BJ (cell line): ENCODE results near the gene MYH9. TPM values are rescaled to one million over a fixed set of nuclear protein-coding genes. Genes with fewer than 3 reads are reported as not detected.
"Not testable (repeated sequence)": the region's sequence is repeated elsewhere in the genome, so short reads cannot be mapped to it uniquely, and the experiment has no call there.

Source experiments
- CTCF ChIA-PET: fragments of 350-600 bp; formaldehyde crosslinking; extraction: SDS; loops from one replicate; lab custom pipeline; 2021; ENCODE audit warnings: antibody characterized with exemption, inconsistent platforms; lab: Yijun Ruan, JAX
- POLR2A ChIA-PET: fragments of 300-600 bp; sonication (Branson Sonifier 250); formaldehyde crosslinking; extraction: SDS; loops from one replicate; lab custom pipeline; 2021; ENCODE audit warnings: antibody characterized with exemption; lab: Charles Lee
- DNase-seq: peaks from one replicate; pipeline ENCODE4 v3.0.0-alpha.2; 2011; ENCODE audit warnings: low read depth
- H3K27me3 ChIP-seq: 2 replicates; pipeline ENCODE4 v1.6.0; 2011; ENCODE audit warnings: low read length; ENCODE audit not compliant: control insufficient read depth, insufficient read depth
- H3K36me3 ChIP-seq: 2 replicates; pipeline ENCODE4 v1.5.1; 2011; ENCODE audit warnings: low read length; ENCODE audit not compliant: control insufficient read depth, insufficient read depth
- H3K4me3 ChIP-seq: 2 replicates; pipeline ENCODE4 v1.5.1; 2011; ENCODE audit warnings: low read depth, mild to moderate bottlenecking, control low read depth, low read length
- CTCF ChIP-seq: IDR thresholded peaks from 2 replicates; pipeline ENCODE4 v1.5.1; 2011; ENCODE audit warnings: low read depth, mild to moderate bottlenecking, control low read depth, inconsistent platforms, low read length, moderate library complexity; ENCODE audit not compliant: insufficient read depth
- polyA plus RNA-seq: library from polyadenylated mRNA; depleted of rRNA; stranded (reverse); fragments of >200 nt; gene quantifications from 2 replicates; pipeline ENCODE4 v1.2.3, GENCODE V29; 2011

MYH9 gene
- polyA plus RNA-seq, 1 experiment, result 340 TPM

GRCh38 chr22:36397131-36398093 lies 9.6 kb upstream of the MYH9 start:
- H3K36me3 ChIP-seq, result no peaks in the 10 kb centered on the region
- no peak overlapping the region for H3K4me3 ChIP-seq
- POLR2A ChIA-PET, result interaction anchor here (0.7 to 1.0 kb wide), 2 partner anchors 9 to 10 kb away, joined by 3 to 10 read pairs; partner anchors contain the start of gene MYH9
- no peak for DNase-seq
- TF ChIP-seq CTCF, result peak; percentile 16; the same call in 1 of the 2 replicates
- CTCF ChIA-PET, result interaction anchor here (0.6 to 0.9 kb wide), 3 partner anchors 10 to 69 kb away, joined by 3 to 4 read pairs (median 3); no protein-coding TSS in a partner anchor
- H3K27me3 ChIP-seq, result no peaks in the 10 kb centered on the region

GRCh38 chr22:36395915-36396314 lies 8.1 kb upstream of the MYH9 start:
- Histone ChIP-seq H3K36me3 (no peaks in the 10 kb centered on the region), H3K27me3 (no peaks in the 10 kb centered on the region), H3K4me3 (no peak overlapping the region)
- no peak for TF ChIP-seq CTCF
- CTCF ChIA-PET, result interaction anchor here (0.6 to 1.0 kb wide), 2 partner anchors 75 to 218 kb away, joined by 3 read pairs; no protein-coding TSS in a partner anchor
- POLR2A ChIA-PET, result no interaction called here
- DNase-seq, result no peak

- Histone ChIP-seq H3K36me3 (no peaks in the 10 kb centered on the region), H3K4me3 (no peak overlapping the region), H3K27me3 (no peaks in the 10 kb centered on the region)
- DNase-seq, result no peak
- ChIA-PET POLR2A (no interaction called here), CTCF (interaction anchor here (0.6 to 1.0 kb wide), 2 partner anchors 75 to 217 kb away, joined by 3 read pairs; no protein-coding TSS in a partner anchor)
- no peak for TF ChIP-seq CTCF
These were observed 7.5 kb upstream of the MYH9 start for GRCh38 chr22:36395055-36395849.

GRCh38 chr22:36391638-36392037 lies 3.9 kb upstream of the MYH9 start:
- POLR2A ChIA-PET, result interaction anchor here (0.7 kb wide), 1 partner anchor 40 kb away, joined by 10 read pairs; no protein-coding TSS in a partner anchor
- no peak for DNase-seq

GRCh38 chr22:36389122-36389521 lies 1.4 kb upstream of the MYH9 start:
- H3K36me3 ChIP-seq, DNase-seq, H3K27me3 ChIP-seq: not testable (repeated sequence)
- peak overlapping the region; percentile 49; the same call in 1 of the 2 replicates for H3K4me3 ChIP-seq
- POLR2A ChIA-PET, result interaction anchor here (0.6 kb wide), 1 partner anchor 1129 kb away, joined by 3 read pairs; no protein-coding TSS in a partner anchor
- CTCF ChIA-PET, result interaction anchor here (0.6 to 3.6 kb wide), 2 partner anchors 39 to 80 kb away, joined by 3 to 23 read pairs; no protein-coding TSS in a partner anchor

More at GRCh38 chr22:36391638-36392037, 3.9 kb upstream of the MYH9 start:
- Histone ChIP-seq H3K27me3 (no peaks in the 10 kb centered on the region), H3K36me3 (peaks cover under 1% of the 10 kb centered on the region; the same call in 1 of the 2 replicates), H3K4me3 (no peak overlapping the region)
- TF ChIP-seq CTCF, result no peak
- CTCF ChIA-PET, result no interaction called here
